NCI-H345 treated with DMSO at 0.1 percent for 48 hours (cell line): Measurements from ENCODE around the gene STX4.
A peak's percentile ranks its signal among the peaks of the same experiment; 100 is the strongest.

Source experiments
- DNase-seq: peaks from one replicate; lab custom pipeline; 2025; ENCODE audit not compliant: unreplicated experiment; lab: John Stamatoyannopoulos, UW

Gene STX4, protein sequence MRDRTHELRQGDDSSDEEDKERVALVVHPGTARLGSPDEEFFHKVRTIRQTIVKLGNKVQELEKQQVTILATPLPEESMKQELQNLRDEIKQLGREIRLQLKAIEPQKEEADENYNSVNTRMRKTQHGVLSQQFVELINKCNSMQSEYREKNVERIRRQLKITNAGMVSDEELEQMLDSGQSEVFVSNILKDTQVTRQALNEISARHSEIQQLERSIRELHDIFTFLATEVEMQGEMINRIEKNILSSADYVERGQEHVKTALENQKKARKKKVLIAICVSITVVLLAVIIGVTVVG

DNA sequence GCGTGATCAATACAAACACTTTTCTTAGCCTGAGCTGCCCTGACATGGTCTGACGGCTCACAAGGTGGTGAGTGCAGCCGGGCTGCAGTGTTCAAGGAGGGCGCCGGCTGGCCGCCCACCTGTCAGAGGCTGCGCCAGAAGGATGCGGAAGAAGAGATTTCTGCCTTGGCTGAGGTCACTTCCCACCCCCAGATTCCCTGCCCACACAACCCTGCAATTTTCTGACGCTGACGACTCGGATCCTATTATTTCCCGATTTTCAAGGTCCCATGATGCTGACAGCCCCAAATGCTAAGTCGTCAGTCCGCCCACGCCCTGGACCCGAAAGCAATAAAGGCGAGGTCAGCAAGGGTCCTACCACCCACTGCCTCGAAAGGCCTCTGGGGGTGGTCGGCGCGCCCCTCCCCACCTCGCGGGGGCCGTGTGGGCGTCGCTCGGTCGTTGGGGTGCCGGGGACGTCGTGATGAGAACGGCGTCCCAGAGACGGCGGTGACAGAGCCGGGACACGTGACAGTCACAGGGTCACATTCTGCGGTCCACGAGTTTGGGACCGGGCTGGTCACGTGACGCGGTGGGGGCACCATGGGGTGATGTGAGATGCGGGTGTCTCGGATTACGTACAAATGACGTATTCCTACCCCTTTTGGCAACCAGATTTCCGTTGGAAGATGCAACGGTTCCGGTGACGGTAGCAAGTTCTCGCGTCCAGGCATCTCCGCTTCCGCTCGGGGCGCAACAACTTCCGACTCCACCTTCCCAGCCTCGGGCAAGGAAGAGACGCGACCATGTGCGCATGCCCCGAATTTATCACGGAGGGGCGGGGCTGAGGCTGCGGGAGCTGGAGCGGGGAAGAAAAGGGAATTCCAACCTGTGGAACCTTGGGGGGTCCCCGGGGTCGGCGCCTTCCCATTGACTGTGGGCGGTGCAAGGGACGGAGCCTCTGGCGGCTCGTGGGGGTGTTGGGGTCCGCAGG is at the start of gene STX4:
Gene STX4, plus strand, starts transcription at position 823 of the 973 bp plus-strand sequence. CDS start 248 bp downstream, outside the sequence.
- peak; percentile 98 for DNase-seq

GRCh38 chr16:30983898-30984610 is 49.3 kb upstream of the STX4 start:
- DNase-seq, result no peak

DNA sequence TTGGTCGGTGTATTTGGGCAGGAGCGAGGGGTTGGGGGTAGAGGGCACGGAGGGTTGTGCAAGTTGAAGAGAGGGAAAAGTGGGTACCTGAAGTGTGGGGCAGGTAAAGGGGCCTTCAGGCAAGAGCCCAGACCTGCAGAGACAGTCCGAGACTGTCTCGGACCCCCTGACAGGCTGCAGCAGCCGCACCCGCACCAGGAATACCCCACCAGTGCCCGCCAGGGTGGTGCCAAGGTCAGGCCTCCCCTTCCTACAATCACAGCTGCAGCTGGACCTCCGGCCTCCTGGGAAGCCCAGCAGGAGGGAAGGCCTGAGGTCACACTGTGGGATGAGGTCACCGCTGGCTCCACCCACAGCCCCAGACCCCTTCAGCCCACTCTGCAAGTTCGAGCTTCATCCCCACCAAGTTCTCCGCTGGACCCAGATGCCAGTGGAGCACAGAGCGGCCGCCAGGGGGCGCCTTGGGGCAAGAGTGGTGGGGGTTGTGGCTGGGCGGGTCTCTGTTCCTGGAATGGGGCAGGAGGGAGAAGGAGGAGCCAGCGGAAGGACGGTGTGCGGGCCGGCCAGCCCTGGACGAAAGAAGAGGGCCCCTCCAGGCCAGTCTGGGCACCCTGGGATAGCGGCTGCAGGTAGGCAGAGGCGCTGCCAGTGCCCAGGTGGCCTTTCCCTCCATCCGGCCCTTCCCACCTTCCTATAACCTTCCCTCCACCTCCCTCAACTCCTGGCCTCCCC is 48.5 kb upstream of the STX4 start, which contains the start of gene HSD3B7:
Gene HSD3B7, plus strand, starts transcription at position 539 of the 732 bp plus-strand sequence. CDS start 452 bp downstream, outside the sequence.
- peak; percentile 68 for DNase-seq

GRCh38 chr16:30985401-30986128 is 47.8 kb upstream of the STX4 start:
- DNase-seq, result peak; percentile 85

- DNase-seq, result no peak
Observed at GRCh38 chr16:30986129-30986991, 47.0 kb upstream of the STX4 start.

DNA sequence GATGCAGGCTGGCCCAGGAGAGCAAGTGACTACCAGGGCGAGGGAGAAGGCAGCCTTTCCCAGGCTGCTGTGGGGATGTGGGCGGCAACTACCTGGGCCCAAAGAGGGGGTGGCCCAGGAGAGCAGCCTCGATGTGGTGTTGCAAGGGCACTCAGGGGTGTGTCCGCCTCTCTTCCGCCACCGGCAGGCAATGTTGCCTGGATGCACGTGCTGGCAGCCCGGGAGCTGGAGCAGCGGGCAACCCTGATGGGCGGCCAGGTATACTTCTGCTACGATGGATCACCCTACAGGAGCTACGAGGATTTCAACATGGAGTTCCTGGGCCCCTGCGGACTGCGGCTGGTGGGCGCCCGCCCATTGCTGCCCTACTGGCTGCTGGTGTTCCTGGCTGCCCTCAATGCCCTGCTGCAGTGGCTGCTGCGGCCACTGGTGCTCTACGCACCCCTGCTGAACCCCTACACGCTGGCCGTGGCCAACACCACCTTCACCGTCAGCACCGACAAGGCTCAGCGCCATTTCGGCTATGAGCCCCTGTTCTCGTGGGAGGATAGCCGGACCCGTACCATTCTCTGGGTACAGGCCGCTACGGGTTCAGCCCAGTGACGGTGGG is 45.7 kb upstream of the STX4 start:
- no peak for DNase-seq

GRCh38 chr16:30989469-30990047 is 43.8 kb upstream of the STX4 start:
- no peak for DNase-seq

DNA sequence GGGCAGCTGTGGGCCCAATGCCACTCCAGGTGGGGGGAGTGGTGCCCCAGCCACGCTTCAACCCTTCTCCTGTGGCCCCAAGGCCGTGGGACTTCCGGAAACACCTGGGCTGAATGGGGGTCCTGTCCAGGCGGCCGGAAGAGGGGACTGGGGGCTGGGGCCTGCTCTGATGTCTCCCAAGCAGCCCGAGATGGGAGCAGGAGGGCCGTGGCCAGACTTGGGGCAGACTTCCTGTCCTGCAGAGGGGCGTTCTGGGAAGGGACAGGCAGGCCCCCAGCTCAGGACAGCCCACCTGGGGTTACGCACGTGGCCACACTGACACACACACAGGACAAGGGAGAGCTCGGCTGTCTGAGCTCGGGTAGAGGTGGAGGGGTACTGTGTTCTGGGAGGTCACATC is 43.3 kb upstream of the STX4 start:
- no peak for DNase-seq

DNA sequence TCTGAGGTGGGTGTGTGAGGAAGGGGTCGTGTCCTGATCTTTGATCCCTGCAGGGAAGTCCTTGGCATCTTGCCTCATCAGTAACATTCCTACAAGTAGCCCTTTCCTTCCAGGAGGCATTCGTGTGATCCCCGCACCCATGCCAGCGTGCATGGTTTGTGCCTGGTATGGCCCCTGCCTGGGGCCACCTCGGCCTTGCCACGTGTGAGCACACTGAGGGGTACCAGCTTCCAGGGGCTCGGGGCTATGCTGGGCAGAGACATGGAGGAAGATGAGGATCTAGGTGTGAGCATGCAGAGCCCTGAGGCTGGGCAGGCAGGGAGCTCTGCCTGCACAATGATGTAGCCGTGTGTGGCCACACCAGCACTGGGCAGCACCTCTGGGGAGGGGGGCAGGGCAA is 42.3 kb upstream of the STX4 start:
- DNase-seq, result no peak

- no peak for DNase-seq
Observed at GRCh38 chr16:30992276-30992780, 41.0 kb upstream of the STX4 start.

DNA sequence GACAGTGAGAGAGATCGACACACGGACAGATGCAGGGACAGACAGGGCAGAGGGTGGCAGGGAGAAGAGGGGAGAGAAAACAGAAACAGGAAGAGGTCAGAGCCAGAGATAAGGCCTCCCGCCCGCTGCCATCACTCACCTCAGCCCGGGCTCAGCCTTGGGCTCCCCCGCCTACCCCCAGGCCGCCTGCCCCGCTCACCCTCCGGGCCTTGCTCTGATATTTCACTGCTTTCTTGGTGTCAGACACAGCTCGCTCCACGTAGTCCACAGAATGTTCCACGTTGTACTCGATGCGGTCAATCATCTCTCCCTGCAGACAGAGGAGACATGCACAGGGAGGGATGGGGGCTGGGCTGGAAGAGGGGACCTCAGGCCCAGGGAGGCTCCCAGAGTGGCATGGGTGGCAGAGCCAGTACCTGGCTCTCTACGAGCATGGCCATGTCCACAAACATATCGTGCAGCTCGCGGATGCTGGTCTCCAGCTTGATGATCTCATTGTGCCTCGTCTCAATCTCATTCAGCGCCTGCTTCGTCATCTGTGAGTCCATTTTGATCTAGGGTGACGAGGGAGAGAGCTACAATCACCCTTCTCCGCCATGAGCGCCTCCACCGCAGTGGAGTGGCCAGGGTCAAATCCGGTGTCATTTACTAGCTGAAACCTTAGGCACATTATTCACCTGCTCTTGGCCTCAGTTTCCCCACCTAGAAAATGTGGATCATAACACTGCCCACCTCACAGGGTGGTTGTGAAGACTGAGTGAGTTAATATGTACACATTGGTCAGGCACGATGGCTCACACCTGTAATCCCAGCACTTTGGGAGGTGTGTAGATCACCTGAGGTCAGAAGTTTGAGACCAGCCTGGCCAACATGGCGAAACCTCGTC is 40.2 kb upstream of the STX4 start:
- DNase-seq, result no peak

- no peak for DNase-seq
Observed at GRCh38 chr16:30995927-30996323, 37.4 kb upstream of the STX4 start.

DNA sequence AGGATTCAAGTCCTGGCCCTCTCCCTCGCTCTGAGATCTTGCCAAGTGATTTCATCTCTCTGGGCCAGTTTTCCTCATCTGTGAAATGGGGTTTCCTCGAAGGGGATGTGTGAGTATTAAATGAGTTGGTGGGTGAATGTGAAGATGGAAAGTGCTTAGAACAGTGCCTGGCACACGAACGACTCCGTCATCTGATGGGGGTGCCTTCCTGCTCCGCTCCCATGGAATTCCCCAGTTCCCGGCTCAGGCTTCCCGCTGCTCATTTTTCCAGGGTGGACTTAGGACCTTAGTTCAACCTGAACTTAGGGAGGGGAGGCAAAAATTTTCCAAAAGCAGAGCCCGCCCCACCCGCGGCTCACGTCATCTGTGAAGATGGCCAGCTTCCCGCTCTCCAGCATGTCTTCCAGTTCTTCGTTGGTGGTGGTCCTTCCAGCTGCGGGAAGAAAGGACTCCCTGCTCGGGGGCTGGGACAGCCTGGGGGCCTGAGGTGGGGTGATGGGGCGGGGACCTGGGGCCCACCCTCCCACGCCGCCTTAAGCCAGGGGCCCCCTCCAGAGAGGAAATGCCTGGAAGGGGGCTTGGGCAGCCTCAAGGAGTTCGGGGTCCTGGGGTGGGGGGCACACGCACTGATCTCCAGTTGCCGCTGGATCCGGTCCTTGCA is 36.9 kb upstream of the STX4 start:
- DNase-seq, result no peak

GRCh38 chr16:30996985-30997724 is 36.2 kb upstream of the STX4 start:
- peak; percentile 20 for DNase-seq
